Measurements from ENCODE around the gene MMUT.

MMUT gene

DNA sequence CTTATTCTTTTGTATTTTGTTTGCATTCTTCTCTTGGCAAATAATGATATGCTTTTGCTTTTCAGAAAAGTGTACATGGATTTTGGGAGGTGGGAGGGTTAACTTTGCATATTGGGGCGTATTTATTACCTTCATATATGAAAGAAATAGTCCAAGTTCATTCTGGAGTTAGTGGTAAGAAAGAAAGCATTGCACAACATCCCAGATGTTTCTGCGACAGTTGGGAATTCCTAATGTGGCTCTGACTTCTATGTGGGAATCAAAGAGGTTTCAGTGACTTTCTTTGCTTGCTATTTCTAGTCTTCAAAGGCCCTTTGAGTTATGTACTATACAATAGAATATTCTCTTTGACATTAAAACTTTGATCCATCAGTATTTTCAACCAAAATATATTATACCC is 78.1 kb downstream of the MMUT start:
- no peaks in the 10 kb centered on the region for H3K27me3 ChIP-seq (ENCODE audit: control insufficient read depth, insufficient read depth, low read length, poor library complexity, severe bottlenecking)
- WGBS, 2 experiments: 100% methylated on average over 1 to 2 of the region's 2 CpGs
- H3K4me1 ChIP-seq (ENCODE audit: control insufficient read depth, insufficient read depth, low read length): no peaks in the 10 kb centered on the region
- H3K4me3 ChIP-seq (ENCODE audit: insufficient read depth, low read depth, low read length): no peak overlapping the region
- H3K27ac ChIP-seq (ENCODE audit: insufficient read depth, low read depth, low read length, poor library complexity, severe bottlenecking): no peak overlapping the region
- H3K9me3 ChIP-seq (ENCODE audit: control insufficient read depth, low read length): no peaks in the 10 kb centered on the region
- no peaks in the 10 kb centered on the region for H3K36me3 ChIP-seq (ENCODE audit: control insufficient read depth, insufficient read depth, low read length)
